LNCaP clone FGC (cell line): ENCODE data around the gene ARRDC1.

Experiments
- DNase-seq: peaks from one replicate; pipeline ENCODE4 v3.0.0-alpha.2; 2011; ENCODE audit warnings: low read depth
- H3K4me3 ChIP-seq: 2 replicates; pipeline ENCODE4 v1.5.1; 2011; ENCODE audit warnings: mild to moderate bottlenecking, low read depth, low read length, control low read depth
- CTCF ChIP-seq: IDR thresholded peaks from 2 replicates; pipeline ENCODE4 v1.5.1; 2012; ENCODE audit warnings: mild to moderate bottlenecking; ENCODE audit not compliant: control insufficient read depth, insufficient read depth; ENCODE audit errors: extremely low read depth

Gene ARRDC1

GRCh38 chr9:137583957-137584356, 21.5 kb upstream of the ARRDC1 start:
- H3K4me3 ChIP-seq, result no peak overlapping the region
- no peak for DNase-seq
- no peak for TF ChIP-seq CTCF

- H3K4me3 ChIP-seq, result no peak overlapping the region
- TF ChIP-seq CTCF, result no peak
- DNase-seq, result no peak
These were observed 18.6 kb upstream of the ARRDC1 start for GRCh38 chr9:137586854-137587253.

GRCh38 chr9:137588311-137588710, 17.2 kb upstream of the ARRDC1 start:
- no peak for DNase-seq
- peak overlapping the region; percentile 88; the same call in 1 of the 2 replicates for H3K4me3 ChIP-seq
- TF ChIP-seq CTCF, result no peak

GRCh38 chr9:137588891-137589290, 16.6 kb upstream of the ARRDC1 start:
- no peak for DNase-seq
- TF ChIP-seq CTCF, result no peak
- H3K4me3 ChIP-seq, result peak overlapping the region; percentile 88

GRCh38 chr9:137589441-137590122, 15.9 kb upstream of the ARRDC1 start:
- no peak for TF ChIP-seq CTCF
- DNase-seq, result no peak
- H3K4me3 ChIP-seq, result peak overlapping the region; percentile 88

- peak overlapping the region; percentile 88 for H3K4me3 ChIP-seq
- no peak for DNase-seq
- TF ChIP-seq CTCF, result no peak
These were observed 15.4 kb upstream of the ARRDC1 start for GRCh38 chr9:137590123-137590468.
